ENCODE data around the gene PDE10A.

Gene PDE10A

DNA sequence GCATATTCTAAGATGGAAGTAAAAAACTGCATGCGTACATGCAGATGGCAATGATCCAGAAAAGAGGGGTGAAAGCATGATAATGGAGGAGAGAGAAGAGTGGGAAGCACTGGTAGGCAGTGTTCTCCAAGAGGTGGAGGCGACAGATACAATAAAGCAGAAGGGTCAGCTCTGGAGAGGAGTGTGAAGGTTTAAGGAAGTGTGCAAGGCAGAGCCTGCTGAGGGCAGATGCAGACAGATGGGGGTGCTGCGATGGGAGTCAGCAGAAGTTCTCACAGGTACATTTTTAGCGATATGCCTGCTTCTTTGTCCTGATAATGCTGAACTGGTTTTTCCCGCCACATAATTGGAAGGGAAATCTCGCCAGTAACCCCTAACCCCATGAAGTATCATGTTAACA is 272.6 kb downstream of the PDE10A start:
- no peak for DNase-seq (ENCODE audit: low read depth in 2 of 2)

DNA sequence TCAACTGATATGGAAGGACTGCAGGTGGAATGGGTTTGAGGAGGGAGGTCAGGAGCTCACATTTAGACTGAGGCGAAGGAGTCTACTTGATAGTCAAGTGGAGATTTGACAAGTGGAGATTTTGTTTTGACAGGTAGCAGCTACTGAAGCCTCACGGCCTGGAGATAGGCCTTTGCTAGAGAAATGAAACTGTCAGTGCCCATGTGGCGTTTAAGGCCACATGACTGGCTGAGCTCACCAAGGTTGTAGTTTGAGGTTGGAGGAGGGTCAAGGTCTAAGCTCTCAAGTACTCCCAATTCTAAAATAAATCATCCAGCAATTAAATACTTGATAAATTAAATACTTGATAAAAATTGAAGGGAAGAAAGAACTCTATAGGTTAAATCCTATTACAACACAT is 273.5 kb downstream of the PDE10A start:
- no peak for DNase-seq (ENCODE audit: low read depth in 2 of 2)

DNA sequence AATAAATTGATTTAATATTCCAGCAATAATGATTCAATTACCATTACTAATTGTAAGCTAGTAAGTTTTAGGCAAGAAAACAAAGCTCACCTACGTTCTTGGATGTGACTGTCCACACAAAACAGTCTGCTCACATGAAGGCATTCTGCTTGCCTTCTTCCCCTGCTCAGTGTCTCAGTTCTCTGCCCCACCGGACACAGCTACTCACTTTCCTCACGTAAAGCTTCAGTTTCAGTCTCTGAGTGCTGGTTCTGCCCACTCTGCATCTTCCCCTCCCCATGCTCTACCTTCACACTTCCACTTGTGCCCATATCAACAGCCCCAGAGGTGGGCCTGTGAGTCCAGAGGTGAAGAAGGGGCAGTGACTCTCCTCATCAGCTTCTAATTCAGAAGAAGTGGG is 279.7 kb downstream of the PDE10A start:
- no peak for DNase-seq (ENCODE audit: low read depth in 2 of 2)

- no peak for DNase-seq (ENCODE audit: low read depth in 2 of 2)
Measured at GRCh38 chr6:165376100-165376499, 286.9 kb downstream of the PDE10A start.

- no peak for DNase-seq (ENCODE audit: low read depth in 2 of 2)
Measured at GRCh38 chr6:165365371-165365770, 297.7 kb downstream of the PDE10A start.

- DNase-seq (ENCODE audit: low read depth in 2 of 2), result no peak
Measured at GRCh38 chr6:165345700-165346099, 317.3 kb downstream of the PDE10A start.

GRCh38 chr6:165340532-165340931 is 322.5 kb downstream of the PDE10A start:
- DNase-seq (ENCODE audit: low read depth in 2 of 2), result no peak

DNA sequence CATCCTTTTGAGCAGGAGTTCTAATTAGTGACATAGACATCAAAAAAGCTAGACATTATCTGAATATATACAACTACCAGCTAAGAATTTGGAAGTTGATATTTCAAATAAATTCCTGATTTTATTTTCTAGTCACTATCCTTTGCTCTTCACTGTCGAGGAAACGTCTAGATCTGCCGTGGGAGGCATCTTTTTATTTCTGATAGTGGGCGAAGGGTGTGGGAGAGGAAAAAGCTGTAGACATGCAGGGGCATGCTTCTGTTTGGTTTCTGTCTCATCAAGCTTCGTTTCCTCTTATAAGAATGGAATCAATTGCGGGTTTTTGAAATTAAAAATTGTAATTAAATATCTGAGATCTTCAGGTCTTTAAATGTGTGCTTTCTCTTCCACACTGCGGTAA is 337.4 kb downstream of the PDE10A start:
- DNase-seq (ENCODE audit: low read depth in 2 of 2), result no peak

DNA sequence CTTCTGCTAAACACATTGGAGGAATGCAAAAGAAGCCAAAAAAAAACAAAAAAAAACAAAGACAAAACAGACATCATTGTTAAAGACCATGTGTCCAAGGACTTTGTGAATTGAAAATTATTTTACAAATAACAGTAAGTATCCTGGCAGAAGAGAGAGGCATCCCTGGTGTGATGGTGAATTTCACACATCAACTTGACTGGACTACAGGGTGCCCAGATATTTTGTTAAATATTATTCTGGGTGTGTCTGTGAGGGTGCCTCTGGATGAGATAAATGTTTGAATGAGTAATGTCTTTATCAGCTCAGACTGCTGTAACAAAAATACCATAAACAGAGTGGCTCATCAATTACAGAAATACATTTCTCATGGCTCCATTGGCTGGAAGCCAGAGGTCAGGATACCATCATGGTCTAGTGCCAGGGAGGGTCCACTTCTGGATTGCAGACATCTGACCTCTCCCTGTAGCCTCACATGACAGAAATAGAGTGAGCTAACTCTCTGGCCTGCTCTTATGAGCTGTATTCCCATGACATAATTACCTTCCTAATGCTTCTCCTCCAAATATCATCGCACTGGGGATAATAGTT is 341.4 kb downstream of the PDE10A start:
- no peak for DNase-seq (ENCODE audit: low read depth in 2 of 2)

GRCh38 chr6:165321150-165321549 is 341.9 kb downstream of the PDE10A start:
- DNase-seq (ENCODE audit: low read depth in 2 of 2), result no peak

DNA sequence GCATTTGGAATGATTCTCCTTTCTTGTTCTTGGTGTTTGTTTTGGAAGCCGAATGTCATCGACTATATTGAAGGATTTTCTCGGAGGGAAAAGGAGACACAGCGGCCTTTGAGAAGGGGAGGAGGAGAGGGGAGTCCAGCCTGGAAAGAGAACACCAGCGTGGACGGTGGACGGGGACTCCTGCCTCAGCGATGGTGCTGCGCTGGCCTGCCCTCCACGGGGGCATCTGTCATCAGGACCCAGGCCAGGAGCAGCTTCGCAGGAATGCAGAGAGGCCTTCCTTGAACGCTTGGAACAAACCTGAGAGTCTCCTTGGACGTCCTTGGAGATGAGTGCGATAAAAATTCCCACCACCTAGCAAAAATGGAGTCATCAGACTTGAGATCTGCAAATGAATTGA is 345.3 kb downstream of the PDE10A start:
- no peak for DNase-seq (ENCODE audit: low read depth in 2 of 2)

- DNase-seq (ENCODE audit: low read depth in 2 of 2), result no peak
Measured at GRCh38 chr6:165308926-165309731, 353.9 kb downstream of the PDE10A start, which contains the start of gene C6orf118. TSS of gene C6orf118 (minus strand) at chr6:165309605. CDS start at chr6:165309586, 19 bp downstream.

GRCh38 chr6:165306955-165307354 is 356.1 kb downstream of the PDE10A start:
- no peak for DNase-seq (ENCODE audit: low read depth in 2 of 2)

GRCh38 chr6:165301372-165302246 is 361.4 kb downstream of the PDE10A start:
- DNase-seq (ENCODE audit: low read depth in 2 of 2), result no peak

DNA sequence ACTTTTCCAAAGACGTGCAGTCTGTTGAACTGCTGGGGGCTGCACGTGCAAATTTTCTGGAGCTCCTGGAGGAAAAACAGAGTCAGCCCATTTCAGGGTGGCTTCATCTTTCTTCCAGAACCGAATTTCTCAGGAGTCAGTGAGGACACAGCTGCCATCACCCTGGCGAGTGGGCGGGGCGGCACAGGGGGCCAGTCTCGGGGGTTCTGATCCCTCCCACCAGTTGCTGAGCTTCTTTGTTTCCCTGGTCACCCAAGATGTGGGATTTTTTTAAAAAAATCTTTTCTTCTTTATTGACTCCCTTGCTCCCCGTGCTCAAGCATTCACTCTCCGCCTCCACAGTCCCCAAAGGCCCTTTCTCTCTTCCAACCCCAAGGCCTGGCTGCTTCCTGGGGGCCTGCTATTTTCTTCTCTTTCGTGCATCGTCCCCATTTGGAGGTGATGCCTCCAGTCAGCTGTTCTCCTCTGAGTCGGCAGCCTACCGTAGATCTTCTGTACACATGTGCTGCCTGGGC is 362.6 kb downstream of the PDE10A start:
- DNase-seq (ENCODE audit: low read depth in 2 of 2), result no peak

- DNase-seq (ENCODE audit: low read depth in 2 of 2), result no peak
Measured at GRCh38 chr6:165298875-165299274, 364.2 kb downstream of the PDE10A start.

DNA sequence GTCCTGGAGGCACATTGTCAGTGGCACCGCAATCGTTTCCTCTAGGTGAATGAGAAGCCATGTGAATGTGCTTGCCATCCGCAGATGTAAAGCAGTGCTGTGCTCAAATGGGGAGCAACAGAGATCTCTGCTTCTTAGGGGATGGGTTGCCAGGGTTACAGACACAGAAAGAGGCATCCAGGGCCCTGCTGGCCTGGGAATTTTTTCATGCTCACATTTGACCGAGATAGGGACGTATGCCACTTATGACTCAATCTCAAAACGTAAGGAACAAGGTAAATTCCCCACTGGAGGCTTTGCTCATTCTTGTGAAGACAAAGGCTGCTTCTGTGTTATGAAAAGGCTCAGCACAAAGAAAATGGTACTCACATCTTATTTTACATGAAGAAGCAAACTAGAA is 364.6 kb downstream of the PDE10A start:
- DNase-seq (ENCODE audit: low read depth in 2 of 2), result no peak

GRCh38 chr6:165292657-165293056 is 370.4 kb downstream of the PDE10A start:
- DNase-seq (ENCODE audit: low read depth in 2 of 2), result no peak
